ENCODE results near the gene LINS1. TPM values are rescaled to one million over a fixed set of nuclear protein-coding genes. Genes with fewer than 3 reads are reported as not detected.

Gene LINS1
- total and polyA plus RNA-seq, 2 of the 8 experiments (the other 6 are each of a cell fraction or from before 2014, with no cell fraction given), result 4.2 to 8.1 TPM

- TF ChIP-seq EZH2 (IDR thresholded peaks at IDR 0.05; ENCODE audit: low read depth, low read length, severe bottlenecking), result no peak
These were observed 57.6 kb downstream of the LINS1 start (continued) for GRCh38 chr15:100544338-100544841.

Data from H1 (cell line).